GM18505 (cell line): ENCODE data around the gene ZMYND15.
"Not testable (repeated sequence)": the region's sequence is repeated elsewhere in the genome, so short reads cannot be mapped to it uniquely, and the experiment has no call there.

Source experiments
- ATAC-seq: cut with Tn5 transposase; IDR thresholded peaks from one replicate; pipeline ENCODE4 v1.9.1; 2021; ENCODE audit not compliant: unreplicated experiment
- POLR2A ChIP-seq: IDR thresholded peaks from 4 replicates; pipeline ENCODE4 v1.6.1; 2011; ENCODE audit warnings: borderline replicate concordance; ENCODE audit not compliant: insufficient read depth, insufficient read length; ENCODE audit errors: extremely low read depth

Gene ZMYND15, protein sequence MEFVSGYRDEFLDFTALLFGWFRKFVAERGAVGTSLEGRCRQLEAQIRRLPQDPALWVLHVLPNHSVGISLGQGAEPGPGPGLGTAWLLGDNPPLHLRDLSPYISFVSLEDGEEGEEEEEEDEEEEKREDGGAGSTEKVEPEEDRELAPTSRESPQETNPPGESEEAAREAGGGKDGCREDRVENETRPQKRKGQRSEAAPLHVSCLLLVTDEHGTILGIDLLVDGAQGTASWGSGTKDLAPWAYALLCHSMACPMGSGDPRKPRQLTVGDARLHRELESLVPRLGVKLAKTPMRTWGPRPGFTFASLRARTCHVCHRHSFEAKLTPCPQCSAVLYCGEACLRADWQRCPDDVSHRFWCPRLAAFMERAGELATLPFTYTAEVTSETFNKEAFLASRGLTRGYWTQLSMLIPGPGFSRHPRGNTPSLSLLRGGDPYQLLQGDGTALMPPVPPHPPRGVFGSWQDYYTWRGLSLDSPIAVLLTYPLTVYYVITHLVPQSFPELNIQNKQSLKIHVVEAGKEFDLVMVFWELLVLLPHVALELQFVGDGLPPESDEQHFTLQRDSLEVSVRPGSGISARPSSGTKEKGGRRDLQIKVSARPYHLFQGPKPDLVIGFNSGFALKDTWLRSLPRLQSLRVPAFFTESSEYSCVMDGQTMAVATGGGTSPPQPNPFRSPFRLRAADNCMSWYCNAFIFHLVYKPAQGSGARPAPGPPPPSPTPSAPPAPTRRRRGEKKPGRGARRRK

GRCh38 chr17:4739122-4740024 is at the start of gene ZMYND15, which contains the start of gene CXCL16:
Gene ZMYND15, plus strand, starts transcription at chr17:4739833. Its CDS starts 716 bp downstream, at chr17:4740549.
Gene CXCL16, minus strand, starts transcription at chr17:4739928. Its CDS starts 589 bp downstream, at chr17:4739339.
- TF ChIP-seq POLR2A = no peak
- ATAC-seq = no peak

DNA sequence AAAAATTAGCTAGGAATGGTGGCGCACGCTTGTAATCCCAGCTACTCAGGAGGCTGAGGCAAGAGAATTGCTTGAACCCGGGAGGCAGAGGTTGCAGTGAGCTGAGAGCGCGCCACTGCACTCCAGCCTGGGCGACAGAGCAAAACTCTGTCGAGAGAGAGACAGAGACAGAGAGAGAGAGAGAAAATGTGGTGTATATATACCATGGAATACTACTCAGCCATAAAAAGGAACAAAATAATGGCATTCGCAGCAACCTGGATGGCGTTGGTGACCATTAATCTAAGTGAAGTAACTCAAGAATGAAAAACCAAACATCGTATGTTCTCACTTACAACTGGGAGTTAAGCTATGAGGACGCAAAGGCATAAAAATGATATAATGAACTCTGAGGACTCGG is 49.8 kb upstream of the ZMYND15 start:
- ATAC-seq = not testable (repeated sequence)

DNA sequence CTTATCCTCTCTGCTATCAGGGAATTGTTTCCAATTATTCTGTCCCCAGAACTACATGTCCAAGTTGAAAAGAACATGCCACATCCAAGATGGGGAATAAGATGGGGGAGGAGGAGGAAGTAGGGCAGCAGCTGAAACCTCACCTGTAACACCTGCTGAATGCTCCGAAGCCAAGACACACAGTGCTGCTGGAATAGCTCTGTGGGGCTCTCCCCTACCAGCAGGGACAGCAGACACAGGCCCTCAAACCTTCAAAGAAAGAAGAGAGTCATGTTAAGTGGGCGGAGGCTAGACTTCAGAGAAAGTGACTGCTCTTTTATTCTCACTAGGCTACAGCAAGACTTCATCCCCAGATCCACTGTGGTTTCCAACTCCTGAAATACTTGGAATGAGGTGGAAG is 48.9 kb upstream of the ZMYND15 start:
- ATAC-seq = no peak

GRCh38 chr17:4691686-4692085 is 47.9 kb upstream of the ZMYND15 start:
- no peak for TF ChIP-seq POLR2A
- no peak for ATAC-seq

More for the DNA sequence above, 48.9 kb upstream of the ZMYND15 start:
- TF ChIP-seq POLR2A = no peak

DNA sequence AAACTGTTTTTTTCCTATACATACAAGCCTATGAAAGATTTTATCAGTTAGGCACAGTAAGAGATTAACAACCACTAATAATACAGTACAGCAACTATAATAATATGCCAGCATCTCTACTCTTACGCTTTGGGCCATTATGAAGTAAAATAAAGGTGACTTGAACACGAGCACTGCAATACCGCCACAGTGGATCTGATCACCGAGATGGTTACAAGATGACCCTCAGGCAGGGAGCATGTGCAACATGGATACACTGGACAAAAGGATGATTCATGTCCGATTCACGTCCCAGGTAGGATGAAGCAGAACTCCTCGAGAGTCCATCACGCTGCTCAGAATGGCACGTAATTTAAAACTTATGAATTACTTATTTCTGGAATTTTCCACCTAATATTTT is 46.2 kb upstream of the ZMYND15 start:
- TF ChIP-seq POLR2A = no peak
- no peak for ATAC-seq

DNA sequence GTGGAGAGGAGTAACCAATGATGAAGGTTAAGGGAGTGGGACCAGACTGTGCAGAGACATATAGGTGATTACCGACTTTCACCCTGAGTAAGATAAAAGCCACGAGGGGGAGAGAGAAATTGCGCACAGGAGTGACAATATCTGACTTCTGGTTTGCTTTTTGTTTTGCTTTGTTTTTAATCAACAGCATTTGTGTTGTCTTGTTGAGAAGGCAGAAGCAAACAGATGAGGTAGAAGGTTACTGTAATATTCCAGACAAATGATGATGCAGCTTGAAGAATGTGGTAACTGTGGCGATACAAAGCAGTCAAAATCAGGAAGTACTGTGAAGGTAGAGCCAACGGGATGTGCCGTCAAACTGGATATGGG is 43.2 kb upstream of the ZMYND15 start:
- ATAC-seq = no peak
- no peak for TF ChIP-seq POLR2A

GRCh38 chr17:4699401-4700056 is 40.1 kb upstream of the ZMYND15 start:
- not testable (repeated sequence) for ATAC-seq

- no peak for TF ChIP-seq POLR2A
- no peak for ATAC-seq
Measured at GRCh38 chr17:4701116-4701515, 38.5 kb upstream of the ZMYND15 start.

- TF ChIP-seq POLR2A = no peak
- peak; percentile 4 for ATAC-seq
Measured at GRCh38 chr17:4703330-4703691, 36.3 kb upstream of the ZMYND15 start.

DNA sequence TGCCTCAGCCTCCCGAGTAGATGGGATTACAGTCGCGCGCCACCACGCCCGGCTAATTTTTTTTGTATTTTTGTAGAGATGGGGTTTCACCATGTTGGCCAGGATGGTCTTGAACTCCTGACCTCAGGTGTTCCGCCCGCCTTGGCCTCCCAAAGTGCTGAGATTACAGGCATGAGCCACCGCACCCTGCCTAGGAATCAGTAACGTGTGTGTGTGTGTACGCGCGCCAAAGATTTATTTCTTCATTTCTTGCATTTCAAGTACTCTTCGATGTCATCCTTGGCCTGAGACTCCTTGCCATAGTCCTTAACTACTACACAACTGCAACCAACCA is 35.1 kb upstream of the ZMYND15 start:
- ATAC-seq = not testable (repeated sequence)

- TF ChIP-seq POLR2A = no peak
- ATAC-seq = no peak
Measured at GRCh38 chr17:4704991-4705390, 34.6 kb upstream of the ZMYND15 start.

GRCh38 chr17:4706121-4706520 is 33.5 kb upstream of the ZMYND15 start:
- ATAC-seq = no peak
- TF ChIP-seq POLR2A = no peak

DNA sequence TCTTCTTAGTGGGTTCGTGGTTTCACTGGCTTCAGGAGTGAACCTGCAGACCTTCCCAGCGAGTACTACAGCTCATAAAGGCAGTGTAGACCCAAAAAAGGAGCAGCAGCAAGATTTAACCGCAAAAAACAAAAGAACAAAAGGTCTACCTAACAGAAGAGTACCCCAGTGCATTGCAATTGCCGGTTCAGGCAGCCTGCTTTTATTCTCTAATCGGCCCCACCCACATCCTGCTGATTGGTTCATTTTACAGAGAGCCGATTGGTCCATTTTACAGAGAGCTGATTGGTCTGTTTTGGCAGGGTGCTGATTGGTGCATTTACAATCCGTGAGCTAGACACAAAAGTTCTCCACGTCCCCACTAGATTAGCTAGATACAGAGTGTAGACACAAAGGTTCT is 31.2 kb upstream of the ZMYND15 start:
- ATAC-seq = no peak
- TF ChIP-seq POLR2A = no peak

- TF ChIP-seq POLR2A = peak; percentile 62
- peak; percentile 75 for ATAC-seq
Measured at GRCh38 chr17:4709794-4710692, 29.6 kb upstream of the ZMYND15 start, which contains the start of gene ARRB2. Gene ARRB2, plus strand, starts transcription at chr17:4710632. Its CDS starts 90 bp downstream, at chr17:4710722.
